PC-9 (cell line): ENCODE measurements around the gene IQGAP1. TPM values are rescaled to one million over a fixed set of nuclear protein-coding genes. Genes with fewer than 3 reads are reported as not detected.

Source experiments
- BruUV-seq: library from RNA; stranded (reverse); fragments of 400-500 nt; replicated peaks from 2 replicates; lab custom pipeline; 2021; lab: Mats Ljungman, UMichigan
- CTCF ChIA-PET: fragments of 300-600 bp; sonication (Branson Sonifier 250); formaldehyde crosslinking; loops from one replicate; lab custom pipeline; 2022; ENCODE audit warnings: antibody characterized with exemption; lab: Charles Lee
- POLR2A ChIA-PET: fragments of 300-600 bp; sonication (Branson Sonifier 250); formaldehyde crosslinking; loops from one replicate; lab custom pipeline; 2022; ENCODE audit warnings: antibody characterized with exemption; ENCODE audit not compliant: unreplicated experiment; lab: Charles Lee
- DNase-seq, 2 experiments: peaks; one replicate each; pipeline versions ENCODE4 v3.0.0 to v3.0.0-alpha.2; 2015 to 2022; ENCODE audit warnings: mixed read lengths in 1 of 2
- H2AFZ ChIP-seq: fragments of 200-600 bp; sonication (generic); 2 replicates; pipeline ENCODE4 v1.8.1; 2017; ENCODE audit warnings: antibody characterized with exemption
- H3F3A ChIP-seq: fragments of 200-600 bp; sonication (generic); 2 replicates; pipeline ENCODE4 v1.8.1; 2017; ENCODE audit warnings: antibody characterized with exemption, mild to moderate bottlenecking, low read depth; ENCODE audit not compliant: insufficient read depth
- H3K27ac ChIP-seq: fragments of 200-600 bp; sonication (generic); 2 replicates; pipeline ENCODE4 v1.6.1; 2016; ENCODE audit warnings: mixed run types
- H3K27me3 ChIP-seq: fragments of 200-600 bp; sonication (generic); 2 replicates; pipeline ENCODE4 v1.6.1; 2016; ENCODE audit warnings: low read depth, mixed run types; ENCODE audit not compliant: insufficient read depth
- H3K36me3 ChIP-seq: fragments of 200-600 bp; sonication (generic); 2 replicates; pipeline ENCODE4 v1.6.1; 2016; ENCODE audit warnings: low read depth, mixed run types
- H3K4me1 ChIP-seq: fragments of 200-600 bp; sonication (generic); replicated peaks from 2 replicates; pipeline ENCODE4 v1.6.1; 2016; ENCODE audit warnings: mixed run types; ENCODE audit not compliant: insufficient read depth
- H3K4me2 ChIP-seq: fragments of 200-600 bp; sonication (generic); 2 replicates; pipeline ENCODE4 v1.6.1; 2017; ENCODE audit warnings: mixed run types
- H3K4me3 ChIP-seq: fragments of 200-600 bp; sonication (generic); 2 replicates; pipeline ENCODE4 v1.6.1; 2016; ENCODE audit warnings: mixed run types
- H3K79me2 ChIP-seq: fragments of 200-600 bp; sonication (generic); 2 replicates; pipeline ENCODE4 v1.6.1; 2017; ENCODE audit warnings: low read depth, mixed run types
- H3K9me2 ChIP-seq: fragments of 200-600 bp; sonication (generic); 2 replicates; pipeline ENCODE4 v1.8.1; 2017; ENCODE audit warnings: mild to moderate bottlenecking; ENCODE audit not compliant: insufficient read depth
- H3K9me3 ChIP-seq: fragments of 200-600 bp; sonication (generic); 2 replicates; pipeline ENCODE4 v1.8.1; 2016; ENCODE audit warnings: low read depth; ENCODE audit not compliant: insufficient read depth
- H4K20me1 ChIP-seq: fragments of 200-600 bp; sonication (generic); 2 replicates; pipeline ENCODE4 v1.8.1; 2017; ENCODE audit not compliant: insufficient read depth
- CTCF ChIP-seq: fragments of 200-600 bp; sonication (generic); conservative IDR thresholded peaks from 2 replicates; pipeline ENCODE4 v1.6.1; 2017; ENCODE audit warnings: mixed run types, antibody characterized with exemption, mild to moderate bottlenecking, moderate library complexity
- EZH2 ChIP-seq: fragments of 200-600 bp; sonication (generic); IDR thresholded peaks from 2 replicates; pipeline ENCODE4 v1.8.0; 2017; ENCODE audit warnings: antibody characterized with exemption, low read depth
- intact Hi-C: fragments of 100-400 bp; cut with micrococcal nuclease; formaldehyde crosslinking; loops from one replicate; pipeline ENCODE4 v1.10.0; 2022; ENCODE audit not compliant: unreplicated experiment
- total RNA-seq: library from RNA; stranded (reverse); gene quantifications from 2 replicates; pipeline ENCODE4 v1.2.3, GENCODE V29; 2021

Gene IQGAP1
- total RNA-seq, 1 experiment from 2014 or later: 164 TPM

GRCh38 chr15:90471126-90471525 is 83.1 kb downstream of the IQGAP1 start:
- no peak overlapping the region for H3K27ac ChIP-seq
- intact Hi-C loops: no loop called here
- 0 out of 2 replicates have a peak, but pooled peaks cover 2% of the 10 kb centered on the region for H3F3A ChIP-seq
- H3K9me2 ChIP-seq: no peaks in the 10 kb centered on the region
- POLR2A ChIA-PET: no interaction called here
- no peaks in the 10 kb centered on the region for H3K27me3 ChIP-seq
- H3K36me3 ChIP-seq: peaks cover 31% of the 10 kb centered on the region
- CTCF ChIA-PET: no interaction called here
- no peaks in the 10 kb centered on the region for H3K79me2 ChIP-seq
- H3K4me3 ChIP-seq: no peak overlapping the region
- H2AFZ ChIP-seq: no peak overlapping the region
- no peaks in the 10 kb centered on the region; the same call in 1 of the 2 replicates for H4K20me1 ChIP-seq
- H3K9me3 ChIP-seq: no peaks in the 10 kb centered on the region
- DNase-seq: no peak
- BruUV-seq: no TSS peak
- no peaks in the 10 kb centered on the region for H3K4me1 ChIP-seq
- H3K4me2 ChIP-seq: no peak overlapping the region
- TF ChIP-seq CTCF (no peak), EZH2 (no peak)

- BruUV-seq: no TSS peak
Observed at GRCh38 chr15:90471769-90472168, 83.7 kb downstream of the IQGAP1 start.

DNA sequence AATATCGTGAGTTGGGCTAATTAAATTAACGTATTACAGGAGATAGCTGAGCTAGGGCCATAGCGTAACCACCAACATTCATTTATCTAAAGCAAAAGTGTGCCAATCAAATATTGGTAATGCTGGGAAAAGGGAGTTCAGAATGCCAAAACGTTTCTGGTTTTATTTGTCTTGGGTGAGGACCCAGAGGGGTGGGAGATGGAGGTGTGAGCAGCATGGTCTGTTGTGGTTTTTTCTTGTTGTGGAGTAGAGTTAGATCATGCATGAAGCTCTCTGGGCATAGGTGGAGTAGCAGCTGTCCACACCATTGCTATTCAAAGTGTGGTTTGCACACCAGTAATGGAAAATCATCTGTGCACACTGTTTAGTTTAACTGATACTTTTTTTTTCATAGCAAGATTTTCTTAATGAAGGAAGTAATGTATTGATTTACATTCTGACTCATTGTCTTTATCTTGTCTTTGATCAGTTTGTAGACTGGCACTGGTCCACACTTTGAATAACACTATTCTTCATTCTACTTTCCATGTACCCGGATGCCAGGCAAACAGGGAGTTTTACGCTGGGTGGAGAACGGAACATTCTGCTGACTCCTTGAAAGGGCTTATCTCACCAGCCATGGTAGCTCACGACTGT is 90.9 kb downstream of the IQGAP1 start:
- peak overlapping the region; percentile 77 for H3K27ac ChIP-seq
- H3K4me2 ChIP-seq: peak overlapping the region; percentile 67
- TF ChIP-seq EZH2 (no peak), CTCF (no peak)
- peak; percentile 61 to 89 for DNase-seq
- ChIA-PET CTCF (interaction anchor here (0.7 to 1.5 kb wide), 2 partner anchors 143 to 158 kb away, joined by 3 to 5 read pairs; no protein-coding TSS in a partner anchor), POLR2A (interaction anchor here (0.6 kb wide), 2 partner anchors 13 to 22 kb away, joined by 3 to 4 read pairs; no protein-coding TSS in a partner anchor)
- no peak overlapping the region for H2AFZ ChIP-seq
- no peaks in the 10 kb centered on the region for H4K20me1 ChIP-seq
- H3F3A ChIP-seq: peaks cover 53% of the 10 kb centered on the region
- intact Hi-C loops: loop anchor here (1.0 to 5.0 kb wide), 9 partner anchors 66 to 393 kb away; partner anchors contain the start of genes GDPGP1, IQGAP1 and ZNF774
- H3K9me3 ChIP-seq: no peaks in the 10 kb centered on the region
- no peaks in the 10 kb centered on the region for H3K27me3 ChIP-seq
- peaks cover 42% of the 10 kb centered on the region for H3K36me3 ChIP-seq
- peaks cover 13% of the 10 kb centered on the region; the same call in 1 of the 2 replicates for H3K79me2 ChIP-seq
- H3K4me3 ChIP-seq: peak overlapping the region; percentile 3; the same call in 1 of the 2 replicates
- H3K4me1 ChIP-seq: peaks cover 54% of the 10 kb centered on the region
- H3K9me2 ChIP-seq: no peaks in the 10 kb centered on the region
- BruUV-seq: no TSS peak

More at GRCh38 chr15:90471769-90472168, 83.7 kb downstream of the IQGAP1 start:
- Histone ChIP-seq H3K27me3 (no peaks in the 10 kb centered on the region), H3K27ac (no peak overlapping the region), H3K79me2 (no peaks in the 10 kb centered on the region), H3K36me3 (peaks cover 31% of the 10 kb centered on the region), H3K4me1 (peaks cover 6% of the 10 kb centered on the region), H4K20me1 (no peaks in the 10 kb centered on the region; the same call in 1 of the 2 replicates), H3K9me2 (no peaks in the 10 kb centered on the region), H3F3A (peaks cover 7% of the 10 kb centered on the region; the same call in 1 of the 2 replicates), H2AFZ (no peak overlapping the region), H3K9me3 (no peaks in the 10 kb centered on the region), H3K4me2 (no peak overlapping the region), H3K4me3 (no peak overlapping the region)
- CTCF ChIA-PET: no interaction called here
- DNase-seq: no peak
- POLR2A ChIA-PET: no interaction called here
- TF ChIP-seq EZH2: no peak
- no peak for TF ChIP-seq CTCF
- intact Hi-C loops: no loop called here
